Pancreas (tissue), 10 donors: ENCODE results near the gene ADCY10. TPM values are rescaled to one million over a fixed set of nuclear protein-coding genes. Genes with fewer than 3 reads are reported as not detected.
"Not testable (repeated sequence)": the region's sequence is repeated elsewhere in the genome, so short reads cannot be mapped to it uniquely, and the experiment has no call there.

Experiments
- ATAC-seq, 4 donors: fragments of 200-7000 bp; cut with Tn5 transposase; one replicate each; pipeline versions ENCODE4 v1.8.0 to v1.9.1; 2020; ENCODE audit warnings: mild to moderate bottlenecking in 4 of 4, moderate library complexity in 4 of 4
- DNase-seq, 6 donors: peaks; one replicate each; pipeline ENCODE4 v3.0.0-alpha.2; 2020
- FAIRE-seq: peaks from 2 replicates; lab custom pipeline; 2012; peaks lifted over from hg19 to GRCh38; lab: Jason Lieb, UNC
- H3K27ac ChIP-seq, 4 donors: fragments of 200-600 bp; sonication (generic); 1 replicate in 3 of 4; 2 replicates in 1 of 4; pipeline versions ENCODE4 v1.5.0 to v1.8.0; 2020
- H3K27me3 ChIP-seq, 4 donors: fragments of 200-600 bp; one replicate each; pipeline ENCODE4 v1.8.0; 2021
- H3K36me3 ChIP-seq, 3 donors: fragments of 200-600 bp; sonication (generic) in 1 of 3; one replicate each; pipeline versions ENCODE4 v1.5.0 to v1.8.0; 2020 to 2021
- H3K4me1 ChIP-seq, 3 donors: fragments of 200-600 bp; one replicate each; pipeline ENCODE4 v1.8.0; 2021
- H3K4me3 ChIP-seq, 4 donors: fragments of 200-600 bp; sonication (generic) in 2 of 4; one replicate each; pipeline versions ENCODE4 v1.5.0 to v1.8.0; 2020 to 2021
- H3K9me3 ChIP-seq, 4 donors: fragments of 200-600 bp; one replicate each; pipeline ENCODE4 v1.8.0; 2021
- WGBS, 2 donors: extraction: QIAGEN DNeasy Blood & Tissue Kit; methylation state at CpG; one replicate each; pipeline ENCODE4 v1.1.7; 2013; 5-methylcytosine and 5-hydroxymethylcytosine counted together
- intact Hi-C, 3 donors: fragments of 100-400 bp; cut with DNase I; formaldehyde crosslinking; loops; one replicate each; pipeline versions ENCODE4 v1.11.1 to v1.14.2; 2022
- polyA plus RNA-seq, 2 donors: library from polyadenylated mRNA; stranded (reverse); fragments of 200-250 nt; gene quantifications; one replicate each; pipeline ENCODE4 v1.2.3, GENCODE V29; 2013
- total RNA-seq, 6 donors: library from RNA; stranded (reverse); fragmentation: NEBNext Ultra II Directional in 4 of 6; extraction: Animal tissue kit (Norgen Biotek cat#: 25700) in 4 of 6; gene quantifications; one replicate each; pipeline versions ENCODE4 v1.2.1 to v1.2.4, GENCODE V29; 2021 to 2023
- TF ChIP-seq, protein P1 (sequence below), 4 donors: fragments of 200-600 bp; sonication (generic) in 3 of 4; IDR thresholded peaks; one replicate each; pipeline versions ENCODE4 v1.5.0 to v1.8.0; 2021; ENCODE audit warnings: antibody characterized with exemption in 4 of 4
- donor health status: healthy with polysubstance abuse.
- donor health status: DM: no; HTN: no; CAD: no; lungs with moderate emphysema.
- donor health status: DM: no; HTN: no; CAD: no.
- donor health status: control.
- donor health status: control.
- donor health status: Bipolar disorder and iron deficiency.
- donor health status: DM: yes; HTN: yes; CAD: no.
- donor health status: DM: no; HTN: no; CAD: no.
- donor health status: DM: no; HTN: no; CAD: no.
- donor health status: DM: yes; HTN: yes; CAD: no.

The ADCY10 gene
- total and polyA plus RNA-seq, 8 donors = 0.03 to 0.31 (median 0.16) TPM; not detected in 1

DNA sequence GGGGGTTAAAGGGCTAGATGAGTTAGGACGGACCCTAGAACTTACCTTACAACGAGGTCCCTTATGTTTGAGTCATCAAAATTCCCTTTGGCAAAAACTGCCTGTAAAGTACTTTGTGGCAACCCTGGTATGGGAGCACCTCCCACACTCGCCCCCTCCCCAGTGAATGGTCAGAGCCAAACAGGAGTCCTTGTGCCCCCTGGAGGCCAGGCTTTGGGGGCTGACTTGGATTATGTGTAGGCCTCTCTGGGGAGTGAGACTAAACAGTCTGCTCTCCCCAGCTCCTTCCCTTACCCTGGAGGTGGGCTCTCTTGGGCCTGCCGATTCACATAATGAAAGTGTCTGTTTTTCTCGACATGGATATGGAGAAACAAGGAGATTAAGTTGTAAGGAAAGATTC is 81.2 kb downstream of the ADCY10 start:
- H3K4me1 ChIP-seq = no peaks in the 10 kb centered on the region
- H3K4me3 ChIP-seq = no peak overlapping the region
- 83 to 85% methylated on average over 5 of the region's 5 CpGs for WGBS, 2 donors
- intact Hi-C loops = no loop called here
- no peaks in the 10 kb centered on the region for H3K36me3 ChIP-seq
- ATAC-seq (no peak), DNase-seq (no peak), FAIRE-seq (no peak)
- no peaks in the 10 kb centered on the region for H3K9me3 ChIP-seq
- TF ChIP-seq, protein P1, sequence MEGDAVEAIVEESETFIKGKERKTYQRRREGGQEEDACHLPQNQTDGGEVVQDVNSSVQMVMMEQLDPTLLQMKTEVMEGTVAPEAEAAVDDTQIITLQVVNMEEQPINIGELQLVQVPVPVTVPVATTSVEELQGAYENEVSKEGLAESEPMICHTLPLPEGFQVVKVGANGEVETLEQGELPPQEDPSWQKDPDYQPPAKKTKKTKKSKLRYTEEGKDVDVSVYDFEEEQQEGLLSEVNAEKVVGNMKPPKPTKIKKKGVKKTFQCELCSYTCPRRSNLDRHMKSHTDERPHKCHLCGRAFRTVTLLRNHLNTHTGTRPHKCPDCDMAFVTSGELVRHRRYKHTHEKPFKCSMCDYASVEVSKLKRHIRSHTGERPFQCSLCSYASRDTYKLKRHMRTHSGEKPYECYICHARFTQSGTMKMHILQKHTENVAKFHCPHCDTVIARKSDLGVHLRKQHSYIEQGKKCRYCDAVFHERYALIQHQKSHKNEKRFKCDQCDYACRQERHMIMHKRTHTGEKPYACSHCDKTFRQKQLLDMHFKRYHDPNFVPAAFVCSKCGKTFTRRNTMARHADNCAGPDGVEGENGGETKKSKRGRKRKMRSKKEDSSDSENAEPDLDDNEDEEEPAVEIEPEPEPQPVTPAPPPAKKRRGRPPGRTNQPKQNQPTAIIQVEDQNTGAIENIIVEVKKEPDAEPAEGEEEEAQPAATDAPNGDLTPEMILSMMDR (IDR thresholded peaks at IDR 0.05) = no peak
- H3K27ac ChIP-seq = no peak overlapping the region
- H3K27me3 ChIP-seq = no peaks in the 10 kb centered on the region

DNA sequence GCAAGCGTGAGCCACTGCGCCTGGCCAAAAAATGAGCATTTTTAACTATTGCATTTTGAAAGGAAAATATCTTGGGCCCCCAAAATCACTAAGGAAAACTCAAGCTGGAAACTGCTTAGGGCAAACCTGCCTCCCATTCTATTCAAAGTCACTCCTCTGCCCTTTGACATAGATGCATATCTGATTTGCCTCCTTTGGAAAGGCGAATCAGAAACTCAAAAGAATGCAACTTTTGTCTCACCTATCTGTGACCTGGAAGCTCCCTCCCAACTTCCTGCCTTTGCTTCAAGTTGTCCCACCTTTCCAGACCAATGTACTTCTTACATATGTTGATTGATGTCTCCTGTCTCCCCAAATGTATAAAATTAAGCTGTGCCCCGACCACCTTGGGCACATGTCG is 83.3 kb downstream of the ADCY10 start:
- H3K27ac ChIP-seq, ATAC-seq, H3K9me3 ChIP-seq, H3K4me1 ChIP-seq, FAIRE-seq, H3K36me3 ChIP-seq, H3K27me3 ChIP-seq, DNase-seq, intact Hi-C loops, H3K4me3 ChIP-seq: not testable (repeated sequence)
- 73 to 75% methylated on average over 5 of the region's 5 CpGs for WGBS, 2 donors

DNA sequence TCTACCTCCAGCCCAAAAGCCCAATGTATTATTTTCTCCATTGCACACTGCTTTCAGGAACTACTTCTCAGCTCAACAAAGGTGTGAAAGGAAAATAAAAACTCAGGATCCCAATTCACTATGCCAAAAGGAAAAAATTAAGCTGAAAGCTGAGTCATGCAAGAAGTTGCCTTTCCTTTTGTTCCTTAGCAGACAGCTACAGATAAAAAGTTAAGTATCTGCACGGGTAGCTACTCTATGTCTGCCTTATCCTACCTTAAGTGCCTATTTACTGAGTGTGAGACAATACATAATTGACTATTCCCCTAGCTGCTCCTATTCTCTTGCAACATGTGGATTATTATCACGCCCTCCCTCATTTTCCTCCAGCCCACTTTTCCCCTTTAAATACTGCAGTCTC is 84.1 kb downstream of the ADCY10 start:
- Histone ChIP-seq H3K27me3 (no peaks in the 10 kb centered on the region), H3K36me3 (no peaks in the 10 kb centered on the region), H3K9me3 (no peaks in the 10 kb centered on the region), H3K4me3 (no peak overlapping the region), H3K4me1 (no peaks in the 10 kb centered on the region), H3K27ac (no peak overlapping the region)
- no peak for ATAC-seq
- no peak for FAIRE-seq
- no peak for DNase-seq
- intact Hi-C loops = loop anchor here in 1 of 3 donors (5.0 kb wide), 1 partner anchor 317 kb away; no protein-coding TSS in a partner anchor
- TF ChIP-seq, protein P1 (IDR thresholded peaks at IDR 0.05) = no peak
- 62 to 65% methylated on average over 2 of the region's 2 CpGs for WGBS, 2 donors

DNA sequence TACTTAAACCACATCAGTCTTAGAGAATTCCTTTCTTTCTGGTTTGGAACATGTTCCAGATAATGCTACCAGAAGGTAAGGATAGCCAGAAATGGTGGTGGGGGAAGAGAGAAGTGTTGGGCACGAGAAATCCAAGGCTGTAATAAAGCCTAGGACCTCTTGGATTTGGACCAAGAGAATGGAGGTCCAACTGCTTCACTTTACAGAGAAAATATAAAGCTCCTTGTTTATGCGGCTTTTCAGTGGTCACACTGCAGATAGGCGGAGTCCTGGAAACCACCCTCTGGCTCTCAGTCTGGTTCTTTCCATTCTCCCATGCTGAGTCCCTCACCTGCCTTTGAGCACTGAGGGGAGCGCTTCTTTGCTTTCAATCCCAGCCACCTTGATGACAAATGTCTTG is 87.8 kb downstream of the ADCY10 start:
- ATAC-seq = no peak
- no peak overlapping the region for H3K4me3 ChIP-seq
- H3K27me3 ChIP-seq = no peaks in the 10 kb centered on the region
- no peaks in the 10 kb centered on the region for H3K4me1 ChIP-seq
- TF ChIP-seq, protein P1 (IDR thresholded peaks at IDR 0.05) = no peak
- WGBS, 2 donors = 88 to 96% methylated on average over 4 of the region's 4 CpGs
- no peaks in the 10 kb centered on the region for H3K9me3 ChIP-seq
- no peak for FAIRE-seq
- H3K27ac ChIP-seq = no peak overlapping the region
- intact Hi-C loops = loop anchor here in 1 of 3 donors (5.0 kb wide), 1 partner anchor 321 kb away; no protein-coding TSS in a partner anchor
- DNase-seq = no peak
- no peaks in the 10 kb centered on the region for H3K36me3 ChIP-seq

DNA sequence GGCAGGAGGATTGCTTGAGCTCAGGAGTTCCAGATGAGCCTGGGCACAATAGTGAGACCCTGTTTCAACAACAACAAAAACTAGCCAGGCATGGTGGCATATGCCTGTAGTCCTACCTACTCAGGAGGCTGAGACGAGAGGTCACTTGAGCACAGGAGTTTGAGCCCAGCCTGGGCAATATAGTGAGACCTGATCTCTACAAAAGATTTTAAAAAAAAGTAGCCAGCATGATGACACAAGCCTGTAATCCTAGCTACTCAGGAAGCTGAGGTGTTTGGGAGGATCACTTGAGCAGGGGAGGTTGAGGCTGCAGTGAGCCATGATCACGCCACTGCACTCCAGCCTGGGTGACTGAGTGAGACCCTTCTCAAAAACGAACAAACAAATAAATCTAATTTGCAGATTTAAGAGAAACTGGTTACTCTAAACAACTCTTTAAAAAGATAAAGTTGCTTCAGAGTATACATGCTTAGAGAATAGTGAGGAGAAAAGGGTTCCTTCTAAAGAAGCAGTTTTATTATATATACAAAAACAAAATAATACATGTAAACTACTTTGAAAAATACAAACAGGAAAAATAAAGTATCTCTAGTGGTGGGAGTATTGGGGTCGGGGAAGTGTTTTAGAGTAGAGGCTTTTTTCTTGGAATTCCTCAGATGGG is 88.4 kb downstream of the ADCY10 start:
- intact Hi-C loops = loop anchor here in 1 of 3 donors (5.0 kb wide), 1 partner anchor 322 kb away; no protein-coding TSS in a partner anchor
- no peaks in the 10 kb centered on the region for H3K36me3 ChIP-seq
- 72 to 75% methylated on average over 4 of the region's 4 CpGs for WGBS, 2 donors
- FAIRE-seq = no peak
- H3K9me3 ChIP-seq = no peaks in the 10 kb centered on the region
- TF ChIP-seq, protein P1 (IDR thresholded peaks at IDR 0.05) = no peak
- H3K4me3 ChIP-seq = no peak overlapping the region
- H3K27ac ChIP-seq = no peak overlapping the region
- no peaks in the 10 kb centered on the region for H3K27me3 ChIP-seq
- H3K4me1 ChIP-seq = no peaks in the 10 kb centered on the region
- ATAC-seq = no peak
- no peak for DNase-seq
